HepG2 (cell line): ENCODE measurements around the gene MYADML2. TPM values are rescaled to one million over a fixed set of nuclear protein-coding genes. Genes with fewer than 3 reads are reported as not detected.

Experiments
- CBFB ChIP-seq: sonication (generic); formaldehyde crosslinking; IDR thresholded peaks from 2 replicates; pipeline ENCODE4 v1.4.0; 2020; ENCODE audit warnings: missing genetic modification reagents
- CC2D1A ChIP-seq: sonication (generic); formaldehyde crosslinking; IDR thresholded peaks from 2 replicates; pipeline ENCODE4 v1.8.1; 2023; ENCODE audit warnings: mild to moderate bottlenecking, missing genetic modification reagents
- HCFC1 ChIP-seq: fragments of 150-350 bp; IDR thresholded peaks from 2 replicates; pipeline ENCODE4 v1.6.1; 2014; ENCODE audit warnings: low read depth, low read length
- ISL2 ChIP-seq: sonication (generic); formaldehyde crosslinking; IDR thresholded peaks from 2 replicates; pipeline ENCODE4 v1.5.0; 2020; ENCODE audit warnings: missing genetic modification reagents
- NPAS2 ChIP-seq: sonication (generic); formaldehyde crosslinking; IDR thresholded peaks from 2 replicates; pipeline ENCODE4 v1.8.0; 2022; ENCODE audit warnings: mild to moderate bottlenecking, missing genetic modification reagents, borderline replicate concordance
- NR2F2 ChIP-seq: IDR thresholded peaks from 2 replicates; pipeline ENCODE4 v1.6.1; 2012; ENCODE audit warnings: low read depth, inconsistent platforms, borderline replicate concordance
- SOX5 ChIP-seq: IDR thresholded peaks from 2 replicates; pipeline ENCODE4 v1.6.1; 2016; ENCODE audit warnings: borderline replicate concordance
- TMF1 ChIP-seq: sonication (generic); formaldehyde crosslinking; IDR thresholded peaks from 2 replicates; pipeline ENCODE4 v1.8.1; 2022; ENCODE audit warnings: low read depth, missing genetic modification reagents
- ZFP82 ChIP-seq: sonication (generic); formaldehyde crosslinking; IDR thresholded peaks from 2 replicates; pipeline ENCODE4 v1.5.1; 2020; ENCODE audit warnings: mild to moderate bottlenecking, missing genetic modification reagents, borderline replicate concordance
- ZMYM4 ChIP-seq: sonication (generic); formaldehyde crosslinking; IDR thresholded peaks from 2 replicates; pipeline ENCODE4 v1.8.1; 2023; ENCODE audit warnings: mild to moderate bottlenecking, missing genetic modification reagents
- ZNF101 ChIP-seq: sonication (generic); formaldehyde crosslinking; IDR thresholded peaks from 2 replicates; pipeline ENCODE4 v1.4.0; 2020; ENCODE audit warnings: mild to moderate bottlenecking, low read depth, missing genetic modification reagents, borderline replicate concordance
- ZNF225 ChIP-seq: sonication (generic); formaldehyde crosslinking; IDR thresholded peaks from 2 replicates; pipeline ENCODE4 v1.4.0; 2020; ENCODE audit warnings: mild to moderate bottlenecking, missing genetic modification reagents
- ZNF484 ChIP-seq: sonication (generic); formaldehyde crosslinking; IDR thresholded peaks from 2 replicates; pipeline ENCODE4 v1.5.1; 2020; ENCODE audit warnings: mild to moderate bottlenecking, low read depth, missing genetic modification reagents, borderline replicate concordance
- ZNF644 ChIP-seq: IDR thresholded peaks from 2 replicates; pipeline ENCODE4 v1.6.1; 2016; ENCODE audit warnings: low read depth
- ZNF746 ChIP-seq: sonication (generic); formaldehyde crosslinking; IDR thresholded peaks from 2 replicates; pipeline ENCODE4 v1.8.0; 2022; ENCODE audit warnings: mild to moderate bottlenecking, missing genetic modification reagents
- ZNF749 ChIP-seq: sonication (generic); formaldehyde crosslinking; IDR thresholded peaks from 2 replicates; pipeline ENCODE4 v1.8.0; 2022; ENCODE audit warnings: mild to moderate bottlenecking, missing genetic modification reagents, moderate library complexity, borderline replicate concordance
- polyA plus RNA-seq, 8 experiments: library from polyadenylated mRNA; depleted of rRNA in 3 of 8; stranded (reverse) in 7 of 8; unstranded in 1 of 8; fragments of >200 nt; fragmentation: Illumina TruSeq in 4 of 8; extraction: Trizol in 4 of 8; gene quantifications; 2 replicates each; pipeline versions ENCODE4 v1.2.1 to v1.2.3, GENCODE V29; 2011 to 2016; ENCODE audit warnings: low read depth in 4 of 8, missing spikeins in 1 of 8, mixed read lengths in 1 of 8; ENCODE audit not compliant: insufficient read depth in 1 of 8
- total RNA-seq, 5 experiments: library from RNA; depleted of rRNA; stranded (reverse); fragments of >200 nt; fragmentation: Illumina TruSeq; extraction: Trizol; gene quantifications; 2 replicates each; pipeline ENCODE4 v1.2.3, GENCODE V29; 2016; ENCODE audit warnings: low read depth in 1 of 5
- TF ChIP-seq, protein P1 (sequence below): sonication (generic); formaldehyde crosslinking; IDR thresholded peaks from 2 replicates; pipeline ENCODE4 v1.9.0; 2021; ENCODE audit warnings: missing genetic modification reagents, borderline replicate concordance
- TF ChIP-seq, protein P2 (sequence below): IDR thresholded peaks from 2 replicates; pipeline ENCODE4 v1.6.1; 2016; ENCODE audit warnings: control low read depth
- TF ChIP-seq, protein P3 (sequence below): sonication (generic); formaldehyde crosslinking; IDR thresholded peaks from 2 replicates; pipeline ENCODE4 v1.8.0; 2022; ENCODE audit warnings: missing genetic modification reagents, mild to moderate bottlenecking, borderline replicate concordance
- TF ChIP-seq, protein P4 (sequence below): IDR thresholded peaks from 2 replicates; pipeline ENCODE4 v1.6.1; 2016; ENCODE audit warnings: mild to moderate bottlenecking
- TF ChIP-seq, protein P5 (sequence below): sonication (generic); formaldehyde crosslinking; IDR thresholded peaks from 2 replicates; pipeline ENCODE4 v1.4.0; 2020; ENCODE audit warnings: mild to moderate bottlenecking, missing genetic modification reagents
- TF ChIP-seq, protein P6 (sequence below): IDR thresholded peaks from 2 replicates; pipeline ENCODE4 v1.6.1; 2016; ENCODE audit warnings: mild to moderate bottlenecking, missing biosample characterization, missing genetic modification reagents

MYADML2 gene
- total and polyA plus RNA-seq, 2 of the 13 experiments (the other 11 are each of a cell fraction or from before 2014, with no cell fraction given) = not detected

DNA sequence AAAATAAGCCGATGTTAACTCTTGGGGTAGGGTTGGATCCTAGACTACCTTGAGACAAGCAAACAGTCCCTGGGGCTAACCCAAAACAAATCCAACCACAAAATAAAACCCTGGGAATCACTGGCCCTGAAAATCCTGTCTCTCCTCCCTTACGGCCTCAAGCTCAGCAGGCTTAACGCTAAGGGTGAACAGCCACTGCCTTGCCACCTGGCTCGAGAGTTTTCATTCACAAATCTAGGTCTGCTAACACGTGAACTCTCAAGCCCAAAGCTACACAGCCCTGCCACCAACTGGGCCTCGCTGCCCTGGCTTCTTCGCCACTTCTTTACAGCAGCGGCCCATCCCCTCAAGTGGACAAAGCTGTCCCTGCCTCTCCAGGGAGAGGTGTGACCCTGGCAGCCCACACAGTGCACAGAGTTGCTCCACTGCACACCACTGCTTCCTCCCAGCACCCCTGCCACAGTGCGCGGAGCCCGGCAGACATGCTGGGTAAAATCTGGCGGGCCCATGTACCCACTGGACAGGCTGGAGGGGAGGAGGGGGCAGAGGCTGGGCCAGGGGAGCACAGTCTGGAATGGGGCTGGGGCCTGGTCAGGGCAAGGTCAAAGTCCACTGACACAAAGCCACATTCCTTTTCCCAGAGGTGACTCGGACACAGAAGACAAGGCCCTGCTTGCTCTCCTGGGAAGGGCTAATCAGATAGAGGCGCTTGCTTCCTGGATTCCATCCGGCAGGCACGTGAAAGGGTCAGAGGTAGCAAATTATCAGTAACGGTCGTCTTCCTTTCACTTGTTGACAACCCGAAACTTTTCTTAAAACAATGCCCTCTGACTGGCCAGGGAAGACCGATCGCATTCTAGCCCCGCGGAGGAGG lies 36.8 kb downstream of the MYADML2 start (continued):
- TF ChIP-seq, protein P1, sequence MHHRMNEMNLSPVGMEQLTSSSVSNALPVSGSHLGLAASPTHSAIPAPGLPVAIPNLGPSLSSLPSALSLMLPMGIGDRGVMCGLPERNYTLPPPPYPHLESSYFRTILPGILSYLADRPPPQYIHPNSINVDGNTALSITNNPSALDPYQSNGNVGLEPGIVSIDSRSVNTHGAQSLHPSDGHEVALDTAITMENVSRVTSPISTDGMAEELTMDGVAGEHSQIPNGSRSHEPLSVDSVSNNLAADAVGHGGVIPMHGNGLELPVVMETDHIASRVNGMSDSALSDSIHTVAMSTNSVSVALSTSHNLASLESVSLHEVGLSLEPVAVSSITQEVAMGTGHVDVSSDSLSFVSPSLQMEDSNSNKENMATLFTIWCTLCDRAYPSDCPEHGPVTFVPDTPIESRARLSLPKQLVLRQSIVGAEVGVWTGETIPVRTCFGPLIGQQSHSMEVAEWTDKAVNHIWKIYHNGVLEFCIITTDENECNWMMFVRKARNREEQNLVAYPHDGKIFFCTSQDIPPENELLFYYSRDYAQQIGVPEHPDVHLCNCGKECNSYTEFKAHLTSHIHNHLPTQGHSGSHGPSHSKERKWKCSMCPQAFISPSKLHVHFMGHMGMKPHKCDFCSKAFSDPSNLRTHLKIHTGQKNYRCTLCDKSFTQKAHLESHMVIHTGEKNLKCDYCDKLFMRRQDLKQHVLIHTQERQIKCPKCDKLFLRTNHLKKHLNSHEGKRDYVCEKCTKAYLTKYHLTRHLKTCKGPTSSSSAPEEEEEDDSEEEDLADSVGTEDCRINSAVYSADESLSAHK = no peak
- TF ChIP-seq ZNF484 (CRISPR knock-in tag) = no peak
- 0 out of 2 replicates have a peak, but pooled peaks have one; percentile 18 for TF ChIP-seq TMF1 (CRISPR knock-in tag)
- TF ChIP-seq ZNF749 (CRISPR knock-in tag) = peak; percentile 49; the same call in 1 of the 2 replicates
- TF ChIP-seq, protein P2, sequence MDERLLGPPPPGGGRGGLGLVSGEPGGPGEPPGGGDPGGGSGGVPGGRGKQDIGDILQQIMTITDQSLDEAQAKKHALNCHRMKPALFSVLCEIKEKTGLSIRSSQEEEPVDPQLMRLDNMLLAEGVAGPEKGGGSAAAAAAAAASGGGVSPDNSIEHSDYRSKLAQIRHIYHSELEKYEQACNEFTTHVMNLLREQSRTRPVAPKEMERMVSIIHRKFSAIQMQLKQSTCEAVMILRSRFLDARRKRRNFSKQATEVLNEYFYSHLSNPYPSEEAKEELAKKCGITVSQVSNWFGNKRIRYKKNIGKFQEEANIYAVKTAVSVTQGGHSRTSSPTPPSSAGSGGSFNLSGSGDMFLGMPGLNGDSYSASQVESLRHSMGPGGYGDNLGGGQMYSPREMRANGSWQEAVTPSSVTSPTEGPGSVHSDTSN (CRISPR knock-in tag) = no peak
- TF ChIP-seq ZNF101 (CRISPR knock-in tag) = no peak
- TF ChIP-seq CC2D1A = 0 out of 2 replicates have a peak, but pooled peaks have one; percentile 61
- no peak for TF ChIP-seq ZNF225 (CRISPR knock-in tag)
- peak; percentile 52; the same call in 1 of the 2 replicates for TF ChIP-seq ZNF746 (CRISPR knock-in tag)
- TF ChIP-seq ZMYM4 (CRISPR knock-in tag) = peak; percentile 39
- TF ChIP-seq SOX5 (CRISPR knock-in tag) = peak; percentile 95
- TF ChIP-seq CBFB (CRISPR knock-in tag) = peak; percentile 75
- TF ChIP-seq NPAS2 = no peak
- peak; percentile 46; the same call in 1 of the 2 replicates for TF ChIP-seq ZNF644 (CRISPR knock-in tag)
- peak; percentile 86 for TF ChIP-seq NR2F2
- TF ChIP-seq, protein P3, sequence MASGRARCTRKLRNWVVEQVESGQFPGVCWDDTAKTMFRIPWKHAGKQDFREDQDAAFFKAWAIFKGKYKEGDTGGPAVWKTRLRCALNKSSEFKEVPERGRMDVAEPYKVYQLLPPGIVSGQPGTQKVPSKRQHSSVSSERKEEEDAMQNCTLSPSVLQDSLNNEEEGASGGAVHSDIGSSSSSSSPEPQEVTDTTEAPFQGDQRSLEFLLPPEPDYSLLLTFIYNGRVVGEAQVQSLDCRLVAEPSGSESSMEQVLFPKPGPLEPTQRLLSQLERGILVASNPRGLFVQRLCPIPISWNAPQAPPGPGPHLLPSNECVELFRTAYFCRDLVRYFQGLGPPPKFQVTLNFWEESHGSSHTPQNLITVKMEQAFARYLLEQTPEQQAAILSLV = peak; percentile 53; the same call in 1 of the 2 replicates
- peak; percentile 59 for TF ChIP-seq ISL2 (CRISPR knock-in tag)
- no peak for TF ChIP-seq HCFC1
- TF ChIP-seq, protein P4, sequence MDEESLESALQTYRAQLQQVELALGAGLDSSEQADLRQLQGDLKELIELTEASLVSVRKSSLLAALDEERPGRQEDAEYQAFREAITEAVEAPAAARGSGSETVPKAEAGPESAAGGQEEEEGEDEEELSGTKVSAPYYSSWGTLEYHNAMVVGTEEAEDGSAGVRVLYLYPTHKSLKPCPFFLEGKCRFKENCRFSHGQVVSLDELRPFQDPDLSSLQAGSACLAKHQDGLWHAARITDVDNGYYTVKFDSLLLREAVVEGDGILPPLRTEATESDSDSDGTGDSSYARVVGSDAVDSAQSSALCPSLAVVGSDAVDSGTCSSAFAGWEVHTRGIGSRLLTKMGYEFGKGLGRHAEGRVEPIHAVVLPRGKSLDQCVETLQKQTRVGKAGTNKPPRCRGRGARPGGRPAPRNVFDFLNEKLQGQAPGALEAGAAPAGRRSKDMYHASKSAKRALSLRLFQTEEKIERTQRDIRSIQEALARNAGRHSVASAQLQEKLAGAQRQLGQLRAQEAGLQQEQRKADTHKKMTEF (CRISPR knock-in tag) = peak; percentile 83
- TF ChIP-seq, protein P5, sequence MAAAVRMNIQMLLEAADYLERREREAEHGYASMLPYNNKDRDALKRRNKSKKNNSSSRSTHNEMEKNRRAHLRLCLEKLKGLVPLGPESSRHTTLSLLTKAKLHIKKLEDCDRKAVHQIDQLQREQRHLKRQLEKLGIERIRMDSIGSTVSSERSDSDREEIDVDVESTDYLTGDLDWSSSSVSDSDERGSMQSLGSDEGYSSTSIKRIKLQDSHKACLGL (CRISPR knock-in tag) = no peak
- no peak for TF ChIP-seq ZFP82 (CRISPR knock-in tag)
- TF ChIP-seq, protein P6, sequence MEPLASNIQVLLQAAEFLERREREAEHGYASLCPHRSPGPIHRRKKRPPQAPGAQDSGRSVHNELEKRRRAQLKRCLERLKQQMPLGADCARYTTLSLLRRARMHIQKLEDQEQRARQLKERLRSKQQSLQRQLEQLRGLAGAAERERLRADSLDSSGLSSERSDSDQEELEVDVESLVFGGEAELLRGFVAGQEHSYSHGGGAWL (CRISPR knock-in tag) = peak; percentile 83
